GM19025 (cell line): ENCODE results near the gene IKZF2.

ENCODE experiments used
- ATAC-seq: cut with Tn5 transposase; IDR thresholded peaks from one replicate; pipeline ENCODE4 v1.9.1; 2021; ENCODE audit warnings: mild to moderate bottlenecking, low read depth, moderate library complexity; ENCODE audit not compliant: unreplicated experiment

Gene IKZF2

GRCh38 chr2:213151437-213152064 lies at the start of gene IKZF2:
TSS of gene IKZF2 (minus strand) at chr2:213151612. CDS start at chr2:213148629, 2,983 bp downstream.
- peak; percentile 66 for ATAC-seq

- ATAC-seq, result no peak
Measured at GRCh38 chr2:213199871-213200270, 48.5 kb upstream of the IKZF2 start.

- no peak for ATAC-seq
Measured at GRCh38 chr2:213189001-213189899, 37.8 kb upstream of the IKZF2 start.

GRCh38 chr2:213188533-213188867 lies 37.1 kb upstream of the IKZF2 start:
- ATAC-seq, result no peak

GRCh38 chr2:213187833-213188532 lies 36.6 kb upstream of the IKZF2 start:
- no peak for ATAC-seq

- no peak for ATAC-seq
Measured at GRCh38 chr2:213187386-213187785, 36.0 kb upstream of the IKZF2 start.

GRCh38 chr2:213185147-213185822 lies 33.9 kb upstream of the IKZF2 start:
- peak; percentile 97 for ATAC-seq

- ATAC-seq, result no peak
Measured at GRCh38 chr2:213181712-213182111, 30.3 kb upstream of the IKZF2 start.

- ATAC-seq, result no peak
Measured at GRCh38 chr2:213177679-213178078, 26.3 kb upstream of the IKZF2 start.

GRCh38 chr2:213175673-213176247 lies 24.3 kb upstream of the IKZF2 start:
- no peak for ATAC-seq

- ATAC-seq, result no peak
Measured at GRCh38 chr2:213172641-213173040, 21.2 kb upstream of the IKZF2 start.

GRCh38 chr2:213171147-213171546 lies 19.7 kb upstream of the IKZF2 start:
- no peak for ATAC-seq

GRCh38 chr2:213167271-213167930 lies 16.0 kb upstream of the IKZF2 start:
- ATAC-seq, result no peak

GRCh38 chr2:213166109-213166508 lies 14.7 kb upstream of the IKZF2 start:
- peak; percentile 94 for ATAC-seq

- no peak for ATAC-seq
Measured at GRCh38 chr2:213164263-213164662, 12.9 kb upstream of the IKZF2 start.

- no peak for ATAC-seq
Measured at GRCh38 chr2:213162516-213163118, 11.2 kb upstream of the IKZF2 start.

GRCh38 chr2:213161759-213162515 lies 10.5 kb upstream of the IKZF2 start:
- ATAC-seq, result no peak

GRCh38 chr2:213159768-213160167 lies 8.4 kb upstream of the IKZF2 start:
- ATAC-seq, result no peak

- ATAC-seq, result peak; percentile 86
Measured at GRCh38 chr2:213157242-213157641, 5.8 kb upstream of the IKZF2 start.
